Neural progenitor cell (in vitro differentiated cells): ENCODE data around the gene DIS3L2. TPM values are rescaled to one million over a fixed set of nuclear protein-coding genes. Genes with fewer than 3 reads are reported as not detected.
A peak's percentile ranks its signal among the peaks of the same experiment; 100 is the strongest.

Experiments used
- DNase-seq: peaks from one replicate; pipeline ENCODE4 v3.0.0-alpha.2; 2016; ENCODE audit warnings: low spot score
- H2AFZ ChIP-seq: fragments of 200-600 bp; sonication (generic); replicated peaks from 2 replicates; pipeline ENCODE4 v1.6.1; 2016; ENCODE audit warnings: antibody characterized with exemption
- H3F3A ChIP-seq: fragments of 200-600 bp; sonication (generic); 2 replicates; pipeline ENCODE4 v1.6.1; 2016; ENCODE audit warnings: antibody characterized with exemption, low read depth
- H3K27ac ChIP-seq: fragments of 200-600 bp; sonication (generic); 2 replicates; pipeline ENCODE4 v1.5.1; 2016; ENCODE audit warnings: mild to moderate bottlenecking
- H3K27me3 ChIP-seq: fragments of 200-600 bp; sonication (generic); 2 replicates; pipeline ENCODE4 v1.6.1; 2016; ENCODE audit warnings: mild to moderate bottlenecking, moderate library complexity
- H3K36me3 ChIP-seq: fragments of 200-600 bp; sonication (generic); 2 replicates; pipeline ENCODE4 v1.5.1; 2016
- H3K4me1 ChIP-seq: fragments of 200-600 bp; sonication (generic); 2 replicates; pipeline ENCODE4 v1.6.1; 2016; ENCODE audit warnings: mixed run types
- H3K4me2 ChIP-seq: fragments of 200-600 bp; sonication (generic); 2 replicates; pipeline ENCODE4 v1.6.1; 2016
- H3K4me3 ChIP-seq: fragments of 200-600 bp; sonication (generic); 2 replicates; pipeline ENCODE4 v1.5.1; 2016
- H3K79me2 ChIP-seq: fragments of 200-600 bp; sonication (generic); 2 replicates; pipeline ENCODE4 v1.6.1; 2016; ENCODE audit warnings: low read depth
- H3K9ac ChIP-seq: fragments of 200-600 bp; sonication (generic); 2 replicates; pipeline ENCODE4 v1.6.1; 2016
- H3K9me3 ChIP-seq: fragments of 200-600 bp; sonication (generic); 2 replicates; pipeline ENCODE4 v1.5.1; 2016; ENCODE audit warnings: low read depth
- H4K20me1 ChIP-seq: fragments of 200-600 bp; sonication (generic); 2 replicates; pipeline ENCODE4 v1.6.1; 2016; ENCODE audit warnings: low read depth
- H3K27ac Mint-ChIP-seq: 3 replicates; pipeline ENCODE4 v1.8.0; 2021; ENCODE audit warnings: mixed read lengths
- H3K27me3 Mint-ChIP-seq: 2 replicates; pipeline ENCODE4 v1.8.0; 2022; ENCODE audit warnings: low read depth, mild to moderate bottlenecking, inconsistent platforms, moderate library complexity, mixed read lengths; ENCODE audit not compliant: insufficient read depth
- H3K36me3 Mint-ChIP-seq: 3 replicates; pipeline ENCODE4 v1.8.0; 2021; ENCODE audit warnings: mixed read lengths
- H3K4me1 Mint-ChIP-seq: 3 replicates; pipeline ENCODE4 v1.8.0; 2021; ENCODE audit warnings: mixed read lengths
- H3K4me3 Mint-ChIP-seq: 3 replicates; pipeline ENCODE4 v1.8.0; 2021; ENCODE audit warnings: mild to moderate bottlenecking, moderate library complexity, mixed read lengths
- H3K9me3 Mint-ChIP-seq: 3 replicates; pipeline ENCODE4 v1.8.0; 2020; ENCODE audit warnings: mixed read lengths
- EZH2 ChIP-seq: fragments of 200-600 bp; sonication (generic); IDR thresholded peaks from 2 replicates; pipeline ENCODE4 v1.6.1; 2017; ENCODE audit warnings: antibody characterized with exemption, mild to moderate bottlenecking, moderate library complexity
- EZH2phosphoT487 ChIP-seq: fragments of 200-600 bp; sonication (generic); IDR thresholded peaks from 2 replicates; pipeline ENCODE4 v1.6.1; 2017; ENCODE audit warnings: antibody characterized with exemption
- microRNA counts: library from miRNA; unstranded; fragments of <30 nt; microRNA quantifications from one replicate; lab custom pipeline; 2016
- microRNA-seq: library from miRNA; unstranded; fragments of <30 nt; microRNA quantifications from one replicate; pipeline ENCODE4, GENCODE V29; 2016
- small RNA-seq: library from RNA; depleted of rRNA; stranded (forward); fragments of <200 nt; gene quantifications from one replicate; pipeline ENCODE3, GENCODE V24; 2015
- total RNA-seq: library from RNA; depleted of rRNA; stranded (reverse); fragments of >200 nt; gene quantifications from 2 replicates; pipeline ENCODE4 v1.2.3, GENCODE V29; 2015; ENCODE audit warnings: low replicate concordance
- TF ChIP-seq, protein P1 (sequence below): fragments of 200-600 bp; sonication (generic); IDR thresholded peaks from 2 replicates; pipeline ENCODE4 v1.5.1; 2017; ENCODE audit warnings: antibody characterized with exemption, mild to moderate bottlenecking

The DIS3L2 gene
- total RNA-seq, 1 donor from 2014 or later: 23.2 TPM

DNA sequence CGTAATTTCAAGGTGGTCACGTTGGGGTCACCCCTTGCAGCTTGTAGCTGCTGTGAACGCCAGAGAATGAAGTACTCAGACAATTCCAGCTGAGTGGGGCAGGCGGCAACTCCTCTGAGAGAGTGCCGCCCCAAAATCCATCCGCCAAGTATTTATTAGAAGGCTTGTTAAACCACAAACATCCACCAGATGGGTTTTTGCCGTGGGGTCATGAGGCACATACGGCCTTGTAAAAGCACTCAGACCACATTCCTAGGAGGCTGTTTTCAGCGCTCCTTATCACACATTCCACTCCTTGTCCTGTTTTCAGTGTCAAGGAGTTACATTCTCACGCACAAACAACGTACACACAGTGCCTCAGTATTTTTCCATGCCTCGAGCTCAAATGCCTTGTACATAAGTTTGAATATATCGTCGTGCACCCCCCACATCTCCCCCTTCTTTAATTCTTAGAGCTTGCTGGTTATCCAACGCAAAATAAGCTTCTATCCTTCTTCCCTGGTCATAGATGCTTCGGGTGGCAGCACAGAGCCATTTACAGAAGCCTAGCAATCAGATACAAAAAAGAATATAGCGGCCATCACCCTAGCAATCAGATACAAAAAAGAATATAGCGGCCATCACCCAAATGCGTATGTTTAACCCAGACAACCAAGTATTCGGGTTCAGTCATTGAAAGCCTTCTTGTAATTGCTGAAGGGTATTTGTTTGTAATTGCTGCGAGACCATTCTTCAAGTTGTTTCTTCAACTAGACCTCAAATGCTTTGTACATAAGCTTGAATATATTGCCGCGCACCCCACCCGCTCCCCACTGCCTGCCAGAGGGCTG, 424.4 kb downstream of the DIS3L2 start:
- TF ChIP-seq EZH2phosphoT487 (no peak), EZH2 (no peak)
- TF ChIP-seq, protein P1, sequence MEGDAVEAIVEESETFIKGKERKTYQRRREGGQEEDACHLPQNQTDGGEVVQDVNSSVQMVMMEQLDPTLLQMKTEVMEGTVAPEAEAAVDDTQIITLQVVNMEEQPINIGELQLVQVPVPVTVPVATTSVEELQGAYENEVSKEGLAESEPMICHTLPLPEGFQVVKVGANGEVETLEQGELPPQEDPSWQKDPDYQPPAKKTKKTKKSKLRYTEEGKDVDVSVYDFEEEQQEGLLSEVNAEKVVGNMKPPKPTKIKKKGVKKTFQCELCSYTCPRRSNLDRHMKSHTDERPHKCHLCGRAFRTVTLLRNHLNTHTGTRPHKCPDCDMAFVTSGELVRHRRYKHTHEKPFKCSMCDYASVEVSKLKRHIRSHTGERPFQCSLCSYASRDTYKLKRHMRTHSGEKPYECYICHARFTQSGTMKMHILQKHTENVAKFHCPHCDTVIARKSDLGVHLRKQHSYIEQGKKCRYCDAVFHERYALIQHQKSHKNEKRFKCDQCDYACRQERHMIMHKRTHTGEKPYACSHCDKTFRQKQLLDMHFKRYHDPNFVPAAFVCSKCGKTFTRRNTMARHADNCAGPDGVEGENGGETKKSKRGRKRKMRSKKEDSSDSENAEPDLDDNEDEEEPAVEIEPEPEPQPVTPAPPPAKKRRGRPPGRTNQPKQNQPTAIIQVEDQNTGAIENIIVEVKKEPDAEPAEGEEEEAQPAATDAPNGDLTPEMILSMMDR: no peak
- H3K36me3 ChIP-seq: no peaks in the 10 kb centered on the region
- no peak overlapping the region for H3K9ac ChIP-seq
- no peak overlapping the region for H3K27ac ChIP-seq
- Mint-ChIP-seq H3K27me3 (peaks cover 69% of the 10 kb centered on the region), H3K27ac (no peak overlapping the region), H3K4me1 (peaks cover 8% of the 10 kb centered on the region), H3K36me3 (no peaks in the 10 kb centered on the region), H3K4me3 (peak overlapping the region; percentile 53), H3K9me3 (peaks cover 3% of the 10 kb centered on the region)
- no peaks in the 10 kb centered on the region for H3K9me3 ChIP-seq
- H3F3A ChIP-seq: peaks cover 7% of the 10 kb centered on the region
- no peak overlapping the region for H3K4me3 ChIP-seq
- peaks cover 86% of the 10 kb centered on the region for H3K27me3 ChIP-seq
- no peak overlapping the region for H3K4me2 ChIP-seq
- H2AFZ ChIP-seq: no peak overlapping the region
- H3K4me1 ChIP-seq: peaks cover 8% of the 10 kb centered on the region
- H4K20me1 ChIP-seq: no peaks in the 10 kb centered on the region
- no peaks in the 10 kb centered on the region for H3K79me2 ChIP-seq
- peak; percentile 22 for DNase-seq

DNA sequence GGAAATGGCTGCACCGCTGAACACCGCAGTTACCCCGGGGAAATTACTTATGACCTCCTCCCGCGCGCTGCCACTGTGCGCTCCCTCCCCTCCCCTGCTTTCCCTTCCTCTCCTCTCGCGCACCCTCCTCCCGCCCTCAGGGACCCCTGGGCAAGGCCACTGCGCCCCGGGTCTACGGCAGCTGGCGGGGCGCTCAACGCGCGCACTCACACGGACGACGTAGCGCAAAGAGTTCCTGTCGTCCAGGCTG, 424.9 kb downstream of the DIS3L2 start:
- peaks cover 8% of the 10 kb centered on the region for H3K4me1 ChIP-seq
- no peaks in the 10 kb centered on the region for H4K20me1 ChIP-seq
- peak overlapping the region; percentile 39 for H3K4me2 ChIP-seq
- peak; percentile 80 for TF ChIP-seq EZH2phosphoT487
- TF ChIP-seq, protein P1: no peak
- no peak for TF ChIP-seq EZH2
- no peak overlapping the region for H2AFZ ChIP-seq
- H3K27me3 ChIP-seq: peaks cover 86% of the 10 kb centered on the region
- H3K4me3 Mint-ChIP-seq: peak overlapping the region; percentile 53
- H3K9me3 Mint-ChIP-seq: peaks cover 3% of the 10 kb centered on the region
- no peak overlapping the region for H3K27ac ChIP-seq
- H3K4me1 Mint-ChIP-seq: peaks cover 8% of the 10 kb centered on the region
- H3K27me3 Mint-ChIP-seq: peaks cover 72% of the 10 kb centered on the region
- no peaks in the 10 kb centered on the region for H3K36me3 Mint-ChIP-seq
- DNase-seq: peak; percentile 38
- H3F3A ChIP-seq: peaks cover 7% of the 10 kb centered on the region
- H3K27ac Mint-ChIP-seq: no peak overlapping the region
- H3K9ac ChIP-seq: no peak overlapping the region
- H3K4me3 ChIP-seq: no peak overlapping the region
- H3K79me2 ChIP-seq: no peaks in the 10 kb centered on the region
- no peaks in the 10 kb centered on the region for H3K9me3 ChIP-seq
- no peaks in the 10 kb centered on the region for H3K36me3 ChIP-seq

MicroRNA genes within 50 kb of the gene (microRNA counts, 767-probe panel; counts per million panel counts)
- microRNA hsa-miR-562 (lab: Ali Mortazavi, UCI): 460 counts per million, percentile 90 among the panel's probes with 10 or more counts

Small RNA genes within 50 kb of the gene (microRNA-seq; reads per million reads assigned to microRNA genes)
- not detected for gene MIR562

Small RNA genes within 50 kb of the gene (small RNA-seq; reads per million reads assigned to genes)
- not detected for gene AC068134.3
- not detected for gene AC068134.4
- not detected for gene MIR562

Other genes starting within 250 kb of the DIS3L2 start
- gene PDE6D, start 180.4 kb upstream of the DIS3L2 start, total RNA-seq: 44.1 and 52.6 TPM in 2 replicates
- gene COPS7B, start 175.3 kb upstream of the DIS3L2 start, total RNA-seq: 56.1 and 63.3 TPM in 2 replicates
- not detected in 2 replicates for gene NPPC, start 35.3 kb upstream of the DIS3L2 start, total RNA-seq